ENCODE results near the gene ZNF892.

DNA sequence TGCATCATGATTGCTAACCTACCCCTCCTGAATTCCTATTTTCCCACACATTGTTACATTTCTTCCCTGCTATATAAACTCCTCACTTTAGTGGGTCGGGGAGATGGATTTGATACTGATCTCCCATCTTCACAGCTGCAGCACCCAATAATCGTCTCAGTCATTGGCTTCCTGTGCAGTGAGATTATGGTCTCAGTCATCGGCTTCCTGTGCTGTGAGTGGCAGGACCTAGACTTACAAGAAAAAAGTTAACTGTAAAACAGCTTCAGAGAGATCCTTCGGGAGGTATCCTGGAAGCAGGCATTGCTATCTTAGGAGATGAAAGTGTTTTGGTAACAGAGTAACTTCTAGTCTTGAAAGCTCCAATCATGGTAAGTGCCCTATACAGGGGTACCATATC, 3.4 kb upstream of the ZNF892 start:
- TF ChIP-seq, protein P1, sequence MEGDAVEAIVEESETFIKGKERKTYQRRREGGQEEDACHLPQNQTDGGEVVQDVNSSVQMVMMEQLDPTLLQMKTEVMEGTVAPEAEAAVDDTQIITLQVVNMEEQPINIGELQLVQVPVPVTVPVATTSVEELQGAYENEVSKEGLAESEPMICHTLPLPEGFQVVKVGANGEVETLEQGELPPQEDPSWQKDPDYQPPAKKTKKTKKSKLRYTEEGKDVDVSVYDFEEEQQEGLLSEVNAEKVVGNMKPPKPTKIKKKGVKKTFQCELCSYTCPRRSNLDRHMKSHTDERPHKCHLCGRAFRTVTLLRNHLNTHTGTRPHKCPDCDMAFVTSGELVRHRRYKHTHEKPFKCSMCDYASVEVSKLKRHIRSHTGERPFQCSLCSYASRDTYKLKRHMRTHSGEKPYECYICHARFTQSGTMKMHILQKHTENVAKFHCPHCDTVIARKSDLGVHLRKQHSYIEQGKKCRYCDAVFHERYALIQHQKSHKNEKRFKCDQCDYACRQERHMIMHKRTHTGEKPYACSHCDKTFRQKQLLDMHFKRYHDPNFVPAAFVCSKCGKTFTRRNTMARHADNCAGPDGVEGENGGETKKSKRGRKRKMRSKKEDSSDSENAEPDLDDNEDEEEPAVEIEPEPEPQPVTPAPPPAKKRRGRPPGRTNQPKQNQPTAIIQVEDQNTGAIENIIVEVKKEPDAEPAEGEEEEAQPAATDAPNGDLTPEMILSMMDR (conservative IDR thresholded peaks at IDR 0.05 in 1 of 2, IDR thresholded peaks at IDR 0.05 in 1 of 2; ENCODE audit: low read depth in 1 of 2, low read length in 2 of 2) = no peak
- no peak for TF ChIP-seq EZH2 (IDR thresholded peaks at IDR 0.05; ENCODE audit: low read length, missing control alignments)

All from fibroblast of lung (primary cell).